ENCODE results near the gene COL4A6. TPM values are rescaled to one million over a fixed set of nuclear protein-coding genes. Genes with fewer than 3 reads are reported as not detected.

The COL4A6 gene
- total and polyA plus RNA-seq, 8 donors = 0.58 to 30.8 (median 9.0) TPM

- TF ChIP-seq POLR2A (IDR thresholded peaks at IDR 0.05) = no peak
- peak in 2 of 7 experiments; percentile 15 to 28 for TF ChIP-seq CTCF (IDR thresholded peaks at IDR 0.05)
- TF ChIP-seq EP300 (IDR thresholded peaks at IDR 0.05) = no peak
- peaks cover 0 to 8% (median 0%) of the 10 kb centered on the region in 4 donors for H3K36me3 ChIP-seq
- no peaks in the 10 kb centered on the region for H3K4me1 ChIP-seq
- 58 to 78% (median 72%) methylated on average over 7 of the region's 7 CpGs for WGBS, 5 donors
- intact Hi-C loops (cut with DNase I; ENCODE audit: low total_unique reads) = no loop called here
- H3K4me3 ChIP-seq = no peak overlapping the region
- no peaks in the 10 kb centered on the region for H3K9me3 ChIP-seq
- no peak overlapping the region for H3K27ac ChIP-seq
- peak; percentile 32 to 59 for DNase-seq
- H3K27me3 ChIP-seq = no peaks in the 10 kb centered on the region
Measured at GRCh38 chrX:108165383-108166111, 272.7 kb downstream of the COL4A6 start.

- Histone ChIP-seq H3K36me3 (no peaks in the 10 kb centered on the region), H3K9me3 (no peaks in the 10 kb centered on the region), H3K4me3 (no peak overlapping the region), H3K27me3 (no peaks in the 10 kb centered on the region), H3K27ac (no peak overlapping the region), H3K4me1 (no peaks in the 10 kb centered on the region)
- DNase-seq = no peak
- intact Hi-C loops (cut with DNase I; ENCODE audit: low total_unique reads) = no loop called here
- no peak for TF ChIP-seq EP300 (IDR thresholded peaks at IDR 0.05)
- 69 to 90% (median 80%) methylated on average over 6 to 7 of the region's 7 CpGs for WGBS, 5 donors
Measured at GRCh38 chrX:108163333-108164082, 274.7 kb downstream of the COL4A6 start.

GRCh38 chrX:108162265-108162664 is 276.0 kb downstream of the COL4A6 start:
- Histone ChIP-seq H3K36me3 (no peaks in the 10 kb centered on the region), H3K27ac (no peak overlapping the region), H3K27me3 (no peaks in the 10 kb centered on the region), H3K9me3 (no peaks in the 10 kb centered on the region), H3K4me1 (no peaks in the 10 kb centered on the region), H3K4me3 (no peak overlapping the region)
- intact Hi-C loops (cut with DNase I; ENCODE audit: low total_unique reads) = no loop called here
- 74 to 90% (median 88%) methylated on average over 4 of the region's 4 CpGs for WGBS, 5 donors
- TF ChIP-seq CTCF (IDR thresholded peaks at IDR 0.05) (no peak), POLR2A (IDR thresholded peaks at IDR 0.05) (no peak), POLR2AphosphoS5 (IDR thresholded peaks at IDR 0.05) (no peak), EP300 (IDR thresholded peaks at IDR 0.05) (no peak)
- DNase-seq = no peak

DNA sequence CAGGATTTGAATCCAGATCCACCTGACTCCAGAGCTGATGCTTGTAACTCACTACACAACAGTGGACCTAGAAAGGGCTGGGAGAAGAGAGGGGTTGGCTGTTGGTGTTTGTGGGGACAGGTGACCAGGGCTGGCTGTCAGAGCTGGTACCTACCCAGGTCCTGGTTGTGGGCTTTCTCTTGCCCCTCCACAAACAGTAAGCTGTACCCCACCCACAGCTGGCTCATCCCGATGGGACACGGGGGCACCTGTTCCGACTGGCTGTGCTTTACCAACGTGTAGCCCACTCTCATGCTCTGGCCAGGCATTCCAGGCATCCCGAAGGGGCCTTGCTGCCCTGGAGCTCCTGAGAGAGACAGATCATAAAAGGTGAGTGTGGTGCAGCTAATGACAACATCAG is 277.9 kb downstream of the COL4A6 start:
- peaks cover 0 to 10% (median 0%) of the 10 kb centered on the region in 4 donors for H3K36me3 ChIP-seq
- 60 to 90% (median 78%) methylated on average over 1 to 5 of the region's 5 CpGs for WGBS, 5 donors
- TF ChIP-seq POLR2AphosphoS5 (IDR thresholded peaks at IDR 0.05) (no peak), POLR2A (IDR thresholded peaks at IDR 0.05) (no peak)
- intact Hi-C loops (cut with DNase I; ENCODE audit: low total_unique reads) = no loop called here
- DNase-seq = no peak
- H3K27ac ChIP-seq = no peak overlapping the region
- H3K4me1 ChIP-seq = no peaks in the 10 kb centered on the region
- no peaks in the 10 kb centered on the region for H3K9me3 ChIP-seq
- H3K4me3 ChIP-seq = no peak overlapping the region
- H3K27me3 ChIP-seq = no peaks in the 10 kb centered on the region

- 82 to 95% (median 82%) methylated on average over 5 to 11 of the region's 11 CpGs for WGBS, 5 donors
- H3K4me1 ChIP-seq = no peaks in the 10 kb centered on the region
- no peak for DNase-seq
- H3K27me3 ChIP-seq = no peaks in the 10 kb centered on the region
- TF ChIP-seq POLR2A (IDR thresholded peaks at IDR 0.05) (no peak), EP300 (IDR thresholded peaks at IDR 0.05) (no peak)
- intact Hi-C loops (cut with DNase I; ENCODE audit: low total_unique reads) = no loop called here
- H3K9me3 ChIP-seq = no peaks in the 10 kb centered on the region
- H3K4me3 ChIP-seq = no peak overlapping the region
- H3K27ac ChIP-seq = no peak overlapping the region
- peaks cover 0 to 10% (median under 1%) of the 10 kb centered on the region in 4 donors for H3K36me3 ChIP-seq
Measured at GRCh38 chrX:108159028-108159670, 279.1 kb downstream of the COL4A6 start.
